ENCODE data around the gene NLGN4Y.

The NLGN4Y gene

DNA sequence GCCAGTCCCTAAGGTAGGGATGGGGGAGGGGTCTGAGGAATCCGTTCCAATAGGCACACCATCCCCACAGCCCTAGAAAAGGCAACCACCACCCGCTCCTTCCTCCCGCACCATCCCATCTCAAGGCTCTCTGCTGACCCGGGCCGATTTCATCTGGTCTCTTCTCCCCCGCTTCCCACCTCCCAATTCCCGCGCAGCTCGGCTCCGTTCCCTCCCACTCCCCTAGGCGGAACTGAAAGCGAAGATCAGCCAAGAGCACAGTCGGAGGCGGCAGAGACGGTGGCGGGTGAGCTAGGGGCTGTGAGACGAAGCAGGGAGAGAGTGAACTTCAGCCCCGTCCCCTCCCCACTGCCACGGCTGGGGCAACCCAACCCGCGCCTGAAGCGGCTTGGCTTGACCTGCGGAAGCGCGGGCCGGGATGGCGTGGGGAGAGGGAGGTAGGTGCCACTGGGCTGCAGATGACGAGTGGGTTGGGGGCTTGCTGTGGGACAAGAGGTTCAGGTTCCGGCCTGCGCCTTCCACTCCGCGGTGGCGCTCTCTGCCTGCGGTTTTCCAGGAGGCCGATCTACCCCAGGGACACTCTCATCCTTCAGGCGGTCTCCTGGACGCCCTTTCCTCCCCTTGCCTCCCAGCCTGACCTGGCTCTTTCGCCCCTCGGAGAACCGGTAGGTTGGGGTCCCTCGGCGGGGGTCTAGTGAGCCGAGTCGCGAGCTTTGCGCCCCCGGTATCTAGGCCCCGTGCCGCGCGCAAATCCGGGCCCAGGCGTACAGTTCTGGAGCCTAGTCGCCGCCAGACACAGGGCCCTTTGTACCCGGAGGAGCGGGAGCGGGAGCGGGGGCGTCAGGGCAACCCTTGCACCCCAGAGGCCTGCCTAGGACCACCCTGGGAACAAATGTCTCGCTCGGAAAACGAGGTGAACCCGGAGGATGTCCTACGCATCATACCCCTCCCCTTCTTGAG, at the start of gene NLGN4Y:
TSS of gene NLGN4Y (plus strand) at position 258 of the 960 bp plus-strand sequence. CDS start 97,591 bp downstream, outside the sequence.
- no peak for DNase-seq

- DNase-seq: no peak
Measured at GRCh38 chrY:14485935-14486334, 38.4 kb upstream of the NLGN4Y start.

- DNase-seq: no peak
Measured at GRCh38 chrY:14490226-14490625, 34.1 kb upstream of the NLGN4Y start.

- DNase-seq: no peak
Measured at GRCh38 chrY:14498071-14498470, 26.3 kb upstream of the NLGN4Y start.

- no peak for DNase-seq
Measured at GRCh38 chrY:14504592-14504991, 19.7 kb upstream of the NLGN4Y start.

GRCh38 chrY:14522379-14522950, 1.9 kb upstream of the NLGN4Y start:
- no peak for DNase-seq

- DNase-seq: no peak
Measured at GRCh38 chrY:14523491-14524271, 648 bp upstream of the NLGN4Y start.

- DNase-seq: no peak
Measured at GRCh38 chrY:14525315-14525714, 986 bp downstream of the NLGN4Y start.

DNA sequence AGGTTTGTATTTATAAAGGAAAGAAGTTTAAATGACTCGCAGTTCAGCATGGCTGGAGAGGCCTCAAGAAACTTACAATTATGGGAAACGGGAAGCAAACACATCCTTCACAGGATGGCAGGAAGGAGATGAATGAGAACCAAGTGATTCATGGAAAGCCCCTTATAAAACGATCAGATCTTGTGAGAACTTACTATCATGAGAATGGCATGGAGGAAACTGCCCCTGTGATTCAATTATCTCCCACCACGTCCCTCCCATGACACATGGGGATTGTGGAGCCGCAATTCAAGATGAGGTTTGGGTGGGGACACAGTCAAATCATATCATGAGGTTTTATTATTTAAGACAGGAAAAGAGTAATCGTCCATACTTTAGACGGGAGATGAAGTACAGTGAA, 4.0 kb downstream of the NLGN4Y start:
- no peak for DNase-seq

- DNase-seq: no peak
Measured at GRCh38 chrY:14536703-14537102, 12.4 kb downstream of the NLGN4Y start.

DNA sequence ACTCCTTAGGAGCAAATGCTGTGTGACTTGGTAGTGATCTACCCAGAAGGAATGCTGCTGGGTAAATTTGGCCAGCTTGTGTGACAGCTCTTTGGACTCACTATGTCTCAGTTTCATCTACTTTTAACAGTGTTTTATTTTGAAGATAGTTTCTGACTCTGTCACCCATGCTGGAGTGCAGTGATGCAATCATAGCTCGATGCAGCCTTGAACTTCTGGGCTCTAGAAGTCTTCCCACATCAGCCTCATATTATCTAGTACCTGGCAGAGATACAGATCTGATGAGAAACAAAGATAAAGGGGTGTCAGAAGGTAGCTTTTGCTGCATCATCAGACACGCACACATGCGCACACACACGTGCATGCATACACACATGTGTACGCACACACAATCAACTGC, 19.2 kb downstream of the NLGN4Y start:
- DNase-seq: no peak

DNA sequence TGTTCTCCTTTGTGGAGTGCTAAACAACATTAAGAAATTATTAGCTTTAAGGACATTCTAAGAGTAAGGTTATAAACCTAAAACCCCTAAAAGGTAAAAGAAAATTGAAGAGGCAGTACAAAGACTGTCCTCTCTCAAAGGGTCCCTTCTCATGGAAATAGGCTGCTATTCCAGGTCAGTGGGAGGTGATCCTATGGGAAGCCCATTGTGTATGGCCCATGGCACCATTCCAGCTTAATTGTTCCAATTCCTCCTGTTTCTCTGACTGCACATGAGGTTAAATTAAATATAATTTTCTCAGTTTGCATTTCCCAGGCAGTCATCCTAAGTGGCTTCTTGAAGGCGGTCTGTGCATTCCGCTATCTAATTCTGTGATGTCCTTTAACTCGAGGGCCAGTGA, 57.0 kb downstream of the NLGN4Y start:
- DNase-seq: no peak

DNA sequence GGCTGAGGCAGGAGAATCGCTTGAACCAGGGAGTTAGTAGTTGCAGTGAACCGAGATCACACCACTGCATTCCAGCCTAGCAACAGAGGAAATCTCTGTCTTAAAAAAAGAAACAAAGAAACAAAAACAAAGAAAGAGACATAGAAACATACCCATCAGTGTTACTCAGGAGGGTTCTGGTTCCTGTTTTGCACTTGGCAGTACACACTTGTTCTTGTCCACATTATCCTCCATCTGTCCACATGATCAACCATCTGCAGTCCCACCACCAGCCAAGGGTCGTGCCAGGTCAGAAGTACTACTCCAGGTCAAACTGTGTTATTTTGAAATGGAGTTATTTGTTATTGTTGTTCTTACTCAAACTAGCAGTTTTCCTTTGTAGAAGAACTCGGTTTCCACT, 62.4 kb downstream of the NLGN4Y start:
- DNase-seq: no peak

DNA sequence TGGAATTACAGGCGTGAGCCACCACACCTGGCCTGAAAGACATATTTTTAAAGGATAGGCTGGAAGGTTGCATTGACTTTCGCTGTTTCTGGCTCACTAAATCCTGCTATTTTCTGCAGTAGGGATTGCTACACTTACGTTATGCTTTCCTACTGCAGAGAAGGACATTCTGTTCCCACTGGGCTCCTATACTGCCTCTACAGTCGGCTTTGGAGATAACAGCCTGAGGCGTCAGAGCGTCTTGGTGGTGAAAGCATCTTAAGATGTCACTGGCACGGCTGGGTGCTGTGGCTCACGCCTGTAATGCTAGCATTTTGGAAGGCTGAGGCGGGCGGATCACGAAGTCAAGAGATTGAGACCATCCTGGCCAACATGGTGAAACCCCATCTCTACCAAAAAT, 77.0 kb downstream of the NLGN4Y start:
- DNase-seq: no peak

GRCh38 chrY:14617625-14618024, 93.3 kb downstream of the NLGN4Y start:
- DNase-seq: no peak

- no peak for DNase-seq
Measured at GRCh38 chrY:14618513-14618912, 94.2 kb downstream of the NLGN4Y start.

- DNase-seq: no peak
Measured at GRCh38 chrY:14628208-14628607, 103.9 kb downstream of the NLGN4Y start.

DNA sequence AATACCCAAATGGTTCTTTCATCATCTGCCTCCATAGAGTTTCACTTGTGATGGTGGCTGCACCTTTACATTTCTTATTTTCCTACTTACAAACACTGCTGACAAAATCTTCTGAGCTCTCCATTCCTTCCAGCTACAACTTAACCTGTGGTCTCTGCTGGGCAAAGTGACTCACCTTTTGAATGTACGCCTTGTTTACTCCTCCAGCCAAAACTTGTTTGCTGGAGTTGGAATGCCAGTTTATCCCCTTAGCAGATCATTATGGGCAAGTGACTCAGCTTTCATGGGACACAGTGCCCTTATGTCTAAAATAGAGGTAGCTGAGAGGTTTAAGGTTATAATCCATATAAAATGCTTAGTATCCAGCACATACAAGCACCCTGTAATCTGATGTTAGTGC, 107.3 kb downstream of the NLGN4Y start:
- no peak for DNase-seq

DNA sequence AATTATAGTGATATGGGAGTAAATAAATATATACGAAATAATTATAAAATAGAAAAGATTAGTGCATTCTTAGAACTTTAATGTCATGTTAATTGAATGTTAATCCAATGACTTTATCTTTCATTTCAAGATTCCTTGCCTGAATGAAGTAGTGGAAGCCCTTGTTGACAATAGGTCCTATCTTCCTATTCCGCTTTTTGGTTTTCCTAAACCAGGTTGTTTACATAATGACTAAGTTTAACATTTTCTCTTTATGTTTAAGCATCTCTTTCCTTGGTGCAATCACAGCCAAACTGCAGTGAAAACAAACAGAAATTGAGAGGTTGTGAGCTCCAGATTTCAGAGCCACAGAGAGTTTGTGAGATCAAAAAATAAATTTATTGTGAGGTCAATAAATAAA, 109.4 kb downstream of the NLGN4Y start:
- no peak for DNase-seq

- no peak for DNase-seq
Measured at GRCh38 chrY:14634954-14635353, 110.6 kb downstream of the NLGN4Y start.

DNA sequence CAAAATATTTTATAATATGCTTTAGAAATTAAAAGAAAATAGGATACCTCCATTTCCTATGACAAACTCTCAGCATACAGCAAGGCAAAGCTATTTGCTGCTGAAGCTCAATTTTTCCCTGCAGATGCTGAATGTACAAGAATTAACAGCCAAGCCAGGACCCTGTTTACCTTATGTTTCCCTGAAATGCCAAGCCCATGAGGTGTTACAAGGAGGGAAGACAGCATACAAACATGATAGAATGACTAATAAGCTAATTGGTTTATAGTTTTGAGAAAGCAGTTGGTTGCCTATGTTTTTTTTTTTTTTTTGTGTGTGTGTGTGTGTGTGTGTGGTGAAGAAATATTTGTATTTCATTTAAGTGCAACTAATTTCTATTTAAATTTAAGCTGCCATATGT, 113.2 kb downstream of the NLGN4Y start:
- no peak for DNase-seq

- DNase-seq: no peak
Measured at GRCh38 chrY:14641853-14642252, 117.5 kb downstream of the NLGN4Y start.

DNA sequence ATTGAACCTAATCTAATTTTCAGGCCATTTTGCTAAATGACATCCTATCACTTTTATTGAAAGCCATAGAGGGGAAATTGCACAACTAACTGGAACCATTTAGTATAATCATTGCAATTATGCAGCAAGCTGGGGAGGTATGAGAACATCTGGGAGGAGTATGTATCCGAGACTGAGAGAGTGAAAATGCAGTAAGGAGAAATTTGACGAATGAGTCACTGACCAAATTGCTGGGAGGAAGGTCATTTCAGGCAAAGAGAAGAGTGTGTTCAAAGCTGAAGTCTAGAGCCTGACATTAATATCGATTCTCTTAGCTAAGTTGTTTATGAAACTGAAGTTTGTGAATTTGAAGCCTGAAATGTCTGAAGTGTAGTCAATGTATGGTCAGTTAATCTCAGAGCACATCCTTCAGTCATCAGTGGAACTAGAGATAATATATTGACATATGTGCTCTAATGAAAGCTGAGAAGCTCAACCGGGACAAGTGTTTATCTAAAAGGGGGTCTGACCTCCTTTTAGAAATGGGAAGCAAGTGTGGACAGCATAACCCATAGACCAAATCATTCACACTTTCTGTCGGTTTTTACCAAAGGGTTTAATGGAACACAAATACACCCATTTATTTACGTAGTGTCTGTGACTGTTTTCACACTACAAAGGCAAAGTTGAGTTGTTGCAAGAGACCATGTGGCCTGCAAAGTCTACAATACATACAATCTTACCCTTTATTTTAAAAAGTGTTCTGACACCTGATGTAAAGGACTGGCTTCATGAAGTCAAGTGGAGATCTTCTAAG, 120.0 kb downstream of the NLGN4Y start:
- no peak for DNase-seq
